ENCODE results near the gene ISG20.

Gene ISG20

GRCh38 chr15:88652456-88653199 lies 13.8 kb downstream of the ISG20 start:
- H3K4me3 ChIP-seq (ENCODE audit: low read length): no peak overlapping the region
- H3F3A ChIP-seq (ENCODE audit: control insufficient read depth, insufficient read depth): peaks cover 34% of the 10 kb centered on the region
- peaks cover 26% of the 10 kb centered on the region for H3K79me2 ChIP-seq (ENCODE audit: control insufficient read depth, low read length)
- no peak for TF ChIP-seq CTCF (IDR thresholded peaks at IDR 0.05; ENCODE audit: low read depth, low read length, poor library complexity, severe bottlenecking)
- no peaks in the 10 kb centered on the region for H3K27me3 ChIP-seq (ENCODE audit: control insufficient read depth, low read length)
- peak overlapping the region; percentile 33; the same call in 1 of the 2 replicates for H3K4me2 ChIP-seq (ENCODE audit: low read length)
- H3K27ac ChIP-seq (ENCODE audit: low read depth, low read length): no peak overlapping the region
- H3K9me2 ChIP-seq (replicated peaks; ENCODE audit: control insufficient read depth, low read length): no peaks in the 10 kb centered on the region
- H3K9me3 ChIP-seq (ENCODE audit: control insufficient read depth, insufficient read depth, low read length): no peaks in the 10 kb centered on the region
- peaks cover 85% of the 10 kb centered on the region for H3K4me1 ChIP-seq (ENCODE audit: control insufficient read depth, low read length)
- H3K36me3 ChIP-seq (ENCODE audit: control insufficient read depth, low read length): peaks cover 65% of the 10 kb centered on the region
- no peaks in the 10 kb centered on the region for H4K20me1 ChIP-seq (ENCODE audit: control insufficient read depth, insufficient read depth, low read depth, low read length)

GRCh38 chr15:88653200-88654064 lies 14.6 kb downstream of the ISG20 start:
- no peaks in the 10 kb centered on the region for H4K20me1 ChIP-seq (ENCODE audit: control insufficient read depth, insufficient read depth, low read depth, low read length)
- H3K79me2 ChIP-seq (ENCODE audit: control insufficient read depth, low read length): peaks cover 19% of the 10 kb centered on the region
- peaks cover 59% of the 10 kb centered on the region for H3K36me3 ChIP-seq (ENCODE audit: control insufficient read depth, low read length)
- no peaks in the 10 kb centered on the region for H3K9me3 ChIP-seq (ENCODE audit: control insufficient read depth, insufficient read depth, low read length)
- no peaks in the 10 kb centered on the region for H3K9me2 ChIP-seq (replicated peaks; ENCODE audit: control insufficient read depth, low read length)
- H3K27ac ChIP-seq (ENCODE audit: low read depth, low read length): no peak overlapping the region
- H3K4me2 ChIP-seq (ENCODE audit: low read length): no peak overlapping the region
- H3K4me3 ChIP-seq (ENCODE audit: low read length): no peak overlapping the region
- H3F3A ChIP-seq (ENCODE audit: control insufficient read depth, insufficient read depth): peaks cover 27% of the 10 kb centered on the region
- H3K4me1 ChIP-seq (ENCODE audit: control insufficient read depth, low read length): peaks cover 85% of the 10 kb centered on the region
- TF ChIP-seq CTCF (IDR thresholded peaks at IDR 0.05; ENCODE audit: low read depth, low read length, poor library complexity, severe bottlenecking) (no peak), EZH2phosphoT487 (IDR thresholded peaks at IDR 0.05; ENCODE audit: borderline replicate concordance, low read length) (no peak)
- H3K27me3 ChIP-seq (ENCODE audit: control insufficient read depth, low read length): no peaks in the 10 kb centered on the region

- no peak for TF ChIP-seq CTCF (IDR thresholded peaks at IDR 0.05; ENCODE audit: low read depth, low read length, poor library complexity, severe bottlenecking)
- no peak for TF ChIP-seq EZH2phosphoT487 (IDR thresholded peaks at IDR 0.05; ENCODE audit: borderline replicate concordance, low read length)
- Histone ChIP-seq H3F3A (ENCODE audit: control insufficient read depth, insufficient read depth) (peaks cover 27% of the 10 kb centered on the region), H3K27me3 (ENCODE audit: control insufficient read depth, low read length) (no peaks in the 10 kb centered on the region)
Measured at GRCh38 chr15:88654430-88655102, 15.8 kb downstream of the ISG20 start.

More at GRCh38 chr15:88654430-88655102, 15.8 kb downstream of the ISG20 start:
- peak overlapping the region; percentile 65; the same call in 1 of the 2 replicates for H3K27ac ChIP-seq (ENCODE audit: low read depth, low read length)
- no peak overlapping the region for H3K4me2 ChIP-seq (ENCODE audit: low read length)
- H3K79me2 ChIP-seq (ENCODE audit: control insufficient read depth, low read length): peaks cover 8% of the 10 kb centered on the region
- H3K4me3 ChIP-seq (ENCODE audit: low read length): no peak overlapping the region
- H3K9me3 ChIP-seq (ENCODE audit: control insufficient read depth, insufficient read depth, low read length): no peaks in the 10 kb centered on the region
- no peaks in the 10 kb centered on the region for H3K9me2 ChIP-seq (replicated peaks; ENCODE audit: control insufficient read depth, low read length)
- H4K20me1 ChIP-seq (ENCODE audit: control insufficient read depth, insufficient read depth, low read depth, low read length): no peaks in the 10 kb centered on the region
- H3K36me3 ChIP-seq (ENCODE audit: control insufficient read depth, low read length): peaks cover 48% of the 10 kb centered on the region
- H3K4me1 ChIP-seq (ENCODE audit: control insufficient read depth, low read length): peaks cover 76% of the 10 kb centered on the region
